NOMO-1 treated with dmso at 0.1 percent for 144 hours (cell line): Measurements from ENCODE around the gene TMEM129.

Source experiments
- DNase-seq: peaks from one replicate; lab custom pipeline; 2025; ENCODE audit not compliant: unreplicated experiment; lab: John Stamatoyannopoulos, UW

Gene TMEM129

GRCh38 chr4:1758306-1759121 is 37.4 kb upstream of the TMEM129 start:
- DNase-seq = no peak

DNA sequence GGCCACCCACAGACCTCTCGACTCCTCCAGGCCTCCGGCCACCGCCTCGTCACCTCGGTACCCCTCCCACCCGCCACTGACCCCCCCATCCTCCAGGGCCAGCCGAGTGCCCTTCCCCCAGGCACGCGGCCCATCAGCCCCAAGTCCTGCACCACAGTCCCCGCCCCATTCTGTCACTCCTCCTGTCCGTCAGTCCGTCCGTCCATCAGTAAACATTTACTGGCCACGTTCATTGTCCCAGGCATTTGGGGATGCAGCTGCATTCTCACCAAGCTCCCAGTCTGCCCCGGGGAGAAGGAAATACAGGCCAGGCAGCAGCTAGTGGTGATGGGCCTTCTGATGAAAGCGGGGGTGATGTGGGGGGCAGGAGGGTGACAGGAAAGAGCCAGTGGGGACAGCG is 36.7 kb upstream of the TMEM129 start:
- no peak for DNase-seq

DNA sequence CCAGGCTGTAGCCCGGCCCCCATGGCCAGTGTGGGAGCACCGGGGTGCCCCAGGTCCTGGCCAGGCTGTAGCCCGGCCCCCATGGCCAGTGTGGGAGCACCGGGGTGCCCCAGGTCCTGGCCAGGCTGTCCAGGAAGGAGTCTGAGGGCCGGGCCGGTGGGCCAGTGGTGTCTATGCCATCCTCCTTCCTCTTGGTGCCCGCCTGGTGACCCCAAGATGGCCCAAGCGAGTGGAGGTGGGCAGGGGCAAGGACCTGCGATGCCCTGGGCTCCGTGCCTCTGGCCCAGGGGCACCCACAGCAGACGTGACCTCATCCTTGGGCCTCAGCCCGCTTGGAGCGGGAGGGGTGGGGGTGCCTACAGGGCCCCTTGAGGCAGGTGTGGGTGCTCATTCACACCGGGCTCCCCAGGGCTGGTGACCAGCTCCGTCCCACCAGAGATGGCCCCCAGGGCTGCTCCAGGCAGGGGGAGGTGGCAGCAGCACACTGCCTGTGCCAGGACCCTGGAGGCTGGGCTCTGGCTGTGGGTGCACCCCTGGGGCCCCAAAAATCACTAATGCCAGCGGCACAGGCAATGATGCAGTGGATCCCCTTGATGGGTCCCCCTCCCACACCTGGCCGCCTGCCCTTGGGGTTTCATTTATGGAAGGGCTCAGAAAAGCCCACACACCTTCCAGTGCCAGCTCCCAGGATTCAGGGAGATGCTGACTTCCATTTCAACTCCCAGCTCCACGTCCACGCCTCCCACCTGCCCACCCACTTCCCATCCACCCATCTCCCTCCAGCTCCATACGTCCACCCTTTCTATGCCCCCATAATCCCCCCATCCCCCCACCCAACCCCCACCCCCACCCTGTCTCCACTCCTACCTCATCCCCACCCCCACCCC is 36.0 kb upstream of the TMEM129 start:
- DNase-seq = no peak

GRCh38 chr4:1756079-1756478 is 35.0 kb upstream of the TMEM129 start:
- no peak for DNase-seq

GRCh38 chr4:1755297-1755696 is 34.2 kb upstream of the TMEM129 start:
- no peak for DNase-seq

DNA sequence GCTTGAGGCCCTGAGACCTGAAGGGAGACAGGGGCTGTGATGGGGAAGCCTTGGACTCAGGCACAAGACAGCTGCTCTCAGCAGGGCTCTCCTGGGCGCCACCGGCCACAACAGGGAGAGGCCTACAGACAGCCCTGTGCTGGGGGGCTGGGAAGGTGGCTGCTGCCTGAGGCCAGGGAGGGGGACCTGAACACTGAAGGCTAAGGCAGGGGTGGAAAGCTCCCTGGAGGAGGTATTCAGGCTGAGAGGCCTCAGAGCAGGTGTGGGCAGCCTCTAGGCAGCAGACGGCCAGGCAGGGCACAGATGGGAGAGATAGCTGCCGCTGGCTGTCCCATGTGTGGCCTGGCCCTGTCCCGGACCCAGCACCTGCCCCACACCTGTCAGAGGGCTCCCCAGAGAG is 33.2 kb upstream of the TMEM129 start:
- no peak for DNase-seq

GRCh38 chr4:1753697-1754311 is 32.7 kb upstream of the TMEM129 start:
- DNase-seq = no peak

- DNase-seq = no peak
Measured at GRCh38 chr4:1753294-1753696, 32.2 kb upstream of the TMEM129 start.

DNA sequence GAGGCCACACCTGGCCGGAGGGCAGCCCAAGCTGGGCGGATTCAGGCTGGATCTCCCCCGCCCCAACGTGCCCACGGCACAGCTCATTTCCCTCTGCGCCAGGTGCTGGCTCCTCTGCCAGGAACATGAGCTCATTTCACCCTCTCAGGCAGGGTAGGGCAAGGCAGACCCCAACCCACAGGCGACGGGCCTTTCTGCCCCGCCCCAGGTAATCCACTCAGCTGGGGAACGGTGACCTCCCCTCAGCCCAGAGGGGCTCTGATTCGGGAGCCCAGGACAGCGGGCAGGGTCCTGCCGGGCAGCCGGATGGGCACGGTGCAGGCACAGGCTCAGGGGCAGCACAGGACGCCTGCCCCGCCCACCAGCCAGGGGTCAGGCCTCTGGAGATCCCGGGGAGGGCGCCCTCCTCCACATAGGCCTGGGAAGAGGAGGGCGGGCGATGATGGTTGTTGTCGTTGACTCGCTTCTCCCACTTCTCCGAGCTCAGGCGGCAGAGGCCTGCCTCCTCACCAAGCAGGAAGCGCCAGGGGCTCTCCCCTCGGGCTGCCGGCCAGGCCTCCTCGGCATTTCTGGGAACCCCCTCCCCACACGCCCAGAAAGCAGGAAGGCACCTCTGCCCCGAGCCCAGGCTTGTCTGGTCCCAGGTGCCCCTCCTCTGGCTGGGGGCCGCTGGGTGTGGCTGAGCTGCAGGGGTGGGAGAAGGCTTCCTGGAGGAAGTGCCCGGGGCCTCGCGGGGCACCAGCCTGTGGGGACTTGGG is 31.3 kb upstream of the TMEM129 start:
- DNase-seq = no peak

GRCh38 chr4:1751919-1752283 is 30.8 kb upstream of the TMEM129 start:
- no peak for DNase-seq

- DNase-seq = no peak
Measured at GRCh38 chr4:1751155-1751918, 30.2 kb upstream of the TMEM129 start.

GRCh38 chr4:1750381-1751154 is 29.4 kb upstream of the TMEM129 start:
- no peak for DNase-seq

DNA sequence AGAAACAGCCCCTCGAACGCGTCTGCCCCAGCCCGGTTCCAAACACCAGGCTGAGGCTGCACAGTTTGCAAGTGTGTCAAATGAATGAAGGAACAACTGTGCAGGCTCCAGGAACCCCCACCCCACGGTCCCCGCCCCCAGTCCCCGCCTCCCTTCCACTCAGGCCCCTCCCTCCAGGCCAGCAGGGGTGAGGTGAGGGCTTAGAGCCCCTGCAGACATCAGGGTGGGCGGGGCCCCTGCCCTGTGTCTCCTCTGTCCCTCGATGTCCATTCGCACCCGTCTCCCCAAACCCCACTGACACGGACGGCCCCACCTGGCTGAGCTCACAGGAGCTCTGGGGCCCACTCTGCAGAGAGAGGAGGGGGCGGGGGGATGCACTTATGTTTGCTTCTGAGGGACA is 28.7 kb upstream of the TMEM129 start:
- no peak for DNase-seq

GRCh38 chr4:1749370-1749769 is 28.2 kb upstream of the TMEM129 start:
- no peak for DNase-seq

DNA sequence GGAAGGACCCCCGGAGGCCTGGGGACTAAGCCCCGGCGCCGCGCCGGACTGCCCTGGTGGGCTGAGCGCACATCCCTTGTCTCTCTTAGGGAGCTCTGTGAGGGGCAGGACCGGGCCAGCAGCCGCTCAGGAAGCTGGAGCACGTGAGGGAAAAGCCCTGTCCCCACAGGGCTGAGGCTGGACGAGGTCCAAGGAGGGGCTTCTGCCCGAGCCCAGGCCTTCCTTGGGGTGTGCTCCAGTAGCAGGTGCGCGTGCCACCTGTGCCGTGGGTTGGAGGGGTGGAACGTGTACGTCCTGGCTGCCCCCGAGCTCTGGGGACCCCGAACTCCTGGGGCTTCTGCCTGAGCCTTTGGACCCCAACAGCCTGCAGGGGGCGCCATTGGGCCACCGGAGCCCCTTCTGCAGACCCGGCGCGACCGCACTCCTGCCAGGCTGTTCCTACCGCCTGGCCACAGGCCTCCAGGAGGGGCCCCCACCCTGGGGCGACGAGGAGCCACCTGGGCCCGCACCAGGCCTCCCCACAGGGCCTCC is 27.4 kb upstream of the TMEM129 start:
- peak; percentile 70 for DNase-seq

GRCh38 chr4:1747603-1747967 is 26.5 kb upstream of the TMEM129 start:
- no peak for DNase-seq

DNA sequence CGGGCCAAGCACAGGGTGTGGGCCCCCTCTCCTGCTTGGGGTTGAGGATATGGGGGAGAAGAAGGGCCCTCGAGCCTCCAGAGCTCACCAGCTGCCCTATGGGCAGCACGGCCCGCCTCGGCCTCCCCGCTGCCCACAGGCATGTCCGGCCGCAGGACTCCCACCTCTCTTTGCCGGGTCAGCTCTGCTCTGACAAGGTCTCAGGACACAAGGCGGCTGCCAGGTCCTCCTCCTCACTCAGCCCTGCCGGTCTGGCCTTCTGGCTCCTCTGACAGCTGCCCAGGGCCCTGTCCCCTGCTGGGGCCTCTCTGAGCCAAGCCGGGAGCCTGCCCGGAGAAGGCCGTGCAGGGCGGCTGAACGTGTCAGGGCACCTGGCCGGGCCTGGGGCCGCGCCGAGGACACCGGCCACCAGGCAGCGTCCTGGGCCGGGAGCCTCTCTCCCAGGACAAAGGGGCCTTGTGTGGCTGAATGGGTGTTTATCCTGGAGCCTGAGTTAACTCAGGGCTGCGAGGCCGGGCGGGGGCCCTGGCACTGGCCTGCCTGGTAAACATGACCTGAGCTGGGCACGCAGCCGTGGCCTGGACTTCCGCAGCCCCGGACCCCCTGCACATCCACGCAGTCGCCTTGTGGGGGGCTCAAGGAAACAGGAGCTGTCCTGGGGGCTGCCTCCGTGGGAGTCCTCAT is 25.9 kb upstream of the TMEM129 start:
- no peak for DNase-seq

GRCh38 chr4:1746265-1746691 is 25.2 kb upstream of the TMEM129 start:
- DNase-seq = peak; percentile 71

- no peak for DNase-seq
Measured at GRCh38 chr4:1745697-1746096, 24.6 kb upstream of the TMEM129 start.
